ENCODE results near the gene USP47. TPM values are rescaled to one million over a fixed set of nuclear protein-coding genes. Genes with fewer than 3 reads are reported as not detected.

Gene USP47
- total and polyA plus RNA-seq, 2 of the 13 experiments (the other 11 are each of a cell fraction or from before 2014, with no cell fraction given) = 12.2 to 52.7 TPM

DNA sequence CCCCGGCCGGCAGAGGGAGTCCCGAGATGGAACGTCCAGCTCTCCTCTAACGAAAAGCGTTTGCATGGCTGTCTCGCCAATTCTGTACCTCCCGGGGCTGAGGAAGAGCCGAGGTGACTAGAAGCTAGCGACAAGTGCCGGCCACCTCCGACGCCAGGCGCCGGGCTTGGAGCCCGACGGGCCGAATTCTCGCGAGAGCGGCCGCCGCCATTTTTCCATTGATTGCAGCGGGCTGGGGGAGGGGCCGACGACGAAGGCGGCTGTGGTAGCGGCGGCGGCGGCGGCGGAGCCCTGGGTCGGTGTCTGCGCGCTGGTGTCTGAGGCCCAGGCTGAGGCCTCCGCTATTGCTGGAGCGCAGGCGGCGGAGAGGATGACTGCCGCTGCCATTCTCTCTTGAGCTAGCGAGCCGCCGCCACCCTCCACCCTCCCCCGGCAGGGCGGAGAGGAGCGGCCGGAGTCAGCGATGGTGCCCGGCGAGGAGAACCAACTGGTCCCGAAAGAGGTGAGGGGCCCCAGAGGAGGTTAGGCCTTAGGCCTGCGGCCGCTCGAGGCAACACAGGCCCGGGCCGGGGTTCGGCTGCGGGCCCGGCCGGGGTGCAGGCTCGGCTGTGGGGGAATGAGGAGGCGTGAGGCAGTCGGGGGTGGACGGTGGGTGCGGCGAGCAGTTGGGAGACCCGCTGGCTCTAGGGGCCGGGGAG lies at the start of gene USP47 (continued):
- peak; percentile 61; the same call in 1 of the 2 replicates for TF ChIP-seq ELF4 (CRISPR knock-in tag; IDR thresholded peaks at IDR 0.05; ENCODE audit: borderline replicate concordance)
- peak; percentile 49; the same call in 1 of the 2 replicates for TF ChIP-seq AHR (CRISPR knock-in tag; IDR thresholded peaks at IDR 0.05)
- TF ChIP-seq REL (CRISPR knock-in tag; conservative IDR thresholded peaks at IDR 0.05) = no peak
- TF ChIP-seq, protein P1, sequence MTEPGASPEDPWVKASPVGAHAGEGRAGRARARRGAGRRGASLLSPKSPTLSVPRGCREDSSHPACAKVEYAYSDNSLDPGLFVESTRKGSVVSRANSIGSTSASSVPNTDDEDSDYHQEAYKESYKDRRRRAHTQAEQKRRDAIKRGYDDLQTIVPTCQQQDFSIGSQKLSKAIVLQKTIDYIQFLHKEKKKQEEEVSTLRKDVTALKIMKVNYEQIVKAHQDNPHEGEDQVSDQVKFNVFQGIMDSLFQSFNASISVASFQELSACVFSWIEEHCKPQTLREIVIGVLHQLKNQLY (CRISPR knock-in tag; IDR thresholded peaks at IDR 0.05) = peak; percentile 43; the same call in 1 of the 2 replicates
- TF ChIP-seq, protein P2, sequence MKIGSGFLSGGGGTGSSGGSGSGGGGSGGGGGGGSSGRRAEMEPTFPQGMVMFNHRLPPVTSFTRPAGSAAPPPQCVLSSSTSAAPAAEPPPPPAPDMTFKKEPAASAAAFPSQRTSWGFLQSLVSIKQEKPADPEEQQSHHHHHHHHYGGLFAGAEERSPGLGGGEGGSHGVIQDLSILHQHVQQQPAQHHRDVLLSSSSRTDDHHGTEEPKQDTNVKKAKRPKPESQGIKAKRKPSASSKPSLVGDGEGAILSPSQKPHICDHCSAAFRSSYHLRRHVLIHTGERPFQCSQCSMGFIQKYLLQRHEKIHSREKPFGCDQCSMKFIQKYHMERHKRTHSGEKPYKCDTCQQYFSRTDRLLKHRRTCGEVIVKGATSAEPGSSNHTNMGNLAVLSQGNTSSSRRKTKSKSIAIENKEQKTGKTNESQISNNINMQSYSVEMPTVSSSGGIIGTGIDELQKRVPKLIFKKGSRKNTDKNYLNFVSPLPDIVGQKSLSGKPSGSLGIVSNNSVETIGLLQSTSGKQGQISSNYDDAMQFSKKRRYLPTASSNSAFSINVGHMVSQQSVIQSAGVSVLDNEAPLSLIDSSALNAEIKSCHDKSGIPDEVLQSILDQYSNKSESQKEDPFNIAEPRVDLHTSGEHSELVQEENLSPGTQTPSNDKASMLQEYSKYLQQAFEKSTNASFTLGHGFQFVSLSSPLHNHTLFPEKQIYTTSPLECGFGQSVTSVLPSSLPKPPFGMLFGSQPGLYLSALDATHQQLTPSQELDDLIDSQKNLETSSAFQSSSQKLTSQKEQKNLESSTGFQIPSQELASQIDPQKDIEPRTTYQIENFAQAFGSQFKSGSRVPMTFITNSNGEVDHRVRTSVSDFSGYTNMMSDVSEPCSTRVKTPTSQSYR (CRISPR knock-in tag; IDR thresholded peaks at IDR 0.05; ENCODE audit: borderline replicate concordance) = peak; percentile 99
- peak; percentile 52; the same call in 1 of the 2 replicates for TF ChIP-seq TMF1 (CRISPR knock-in tag; IDR thresholded peaks at IDR 0.05; ENCODE audit: low read depth)
- peak; percentile 49; the same call in 1 of the 2 replicates for TF ChIP-seq ZNF33A (CRISPR knock-in tag; IDR thresholded peaks at IDR 0.05; ENCODE audit: borderline replicate concordance)
- no peak for TF ChIP-seq SCMH1 (CRISPR knock-in tag; IDR thresholded peaks at IDR 0.05; ENCODE audit: borderline replicate concordance)
- TF ChIP-seq TAF1 (CRISPR knock-in tag; IDR thresholded peaks at IDR 0.05) = peak; percentile 92
- no peak; the same call in 1 of the 2 replicates for TF ChIP-seq ZNF446 (CRISPR knock-in tag; IDR thresholded peaks at IDR 0.05)
- no peak for TF ChIP-seq CC2D1A (CRISPR knock-in tag; IDR thresholded peaks at IDR 0.05)
- TF ChIP-seq SP2 (CRISPR knock-in tag; IDR thresholded peaks at IDR 0.05) = 0 out of 2 replicates have a peak, but pooled peaks have one; percentile 38
- TF ChIP-seq, protein P3, sequence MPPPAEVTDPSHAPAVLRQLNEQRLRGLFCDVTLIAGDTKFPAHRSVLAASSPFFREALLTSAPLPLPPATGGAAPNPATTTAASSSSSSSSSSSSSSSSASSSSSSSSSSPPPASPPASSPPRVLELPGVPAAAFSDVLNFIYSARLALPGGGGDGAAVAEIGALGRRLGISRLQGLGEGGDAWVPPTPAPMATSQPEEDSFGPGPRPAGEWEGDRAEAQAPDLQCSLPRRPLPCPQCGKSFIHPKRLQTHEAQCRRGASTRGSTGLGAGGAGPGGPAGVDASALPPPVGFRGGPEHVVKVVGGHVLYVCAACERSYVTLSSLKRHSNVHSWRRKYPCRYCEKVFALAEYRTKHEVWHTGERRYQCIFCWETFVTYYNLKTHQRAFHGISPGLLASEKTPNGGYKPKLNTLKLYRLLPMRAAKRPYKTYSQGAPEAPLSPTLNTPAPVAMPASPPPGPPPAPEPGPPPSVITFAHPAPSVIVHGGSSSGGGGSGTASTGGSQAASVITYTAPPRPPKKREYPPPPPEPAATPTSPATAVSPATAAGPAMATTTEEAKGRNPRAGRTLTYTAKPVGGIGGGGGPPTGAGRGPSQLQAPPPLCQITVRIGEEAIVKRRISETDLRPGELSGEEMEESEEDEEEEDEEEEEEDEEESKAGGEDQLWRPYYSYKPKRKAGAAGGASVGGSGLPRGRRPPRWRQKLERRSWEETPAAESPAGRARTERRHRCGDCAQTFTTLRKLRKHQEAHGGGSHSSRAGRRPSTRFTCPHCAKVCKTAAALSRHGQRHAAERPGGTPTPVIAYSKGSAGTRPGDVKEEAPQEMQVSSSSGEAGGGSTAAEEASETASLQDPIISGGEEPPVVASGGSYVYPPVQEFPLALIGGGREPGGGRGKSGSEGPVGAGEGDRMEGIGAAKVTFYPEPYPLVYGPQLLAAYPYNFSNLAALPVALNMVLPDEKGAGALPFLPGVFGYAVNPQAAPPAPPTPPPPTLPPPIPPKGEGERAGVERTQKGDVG (CRISPR knock-in tag; IDR thresholded peaks at IDR 0.05; ENCODE audit: borderline replicate concordance) = no peak
- no peak; the same call in 1 of the 2 replicates for TF ChIP-seq SAFB2 (CRISPR knock-in tag; IDR thresholded peaks at IDR 0.05; ENCODE audit: borderline replicate concordance, low read depth)
- no peak for TF ChIP-seq NFYC (CRISPR knock-in tag; IDR thresholded peaks at IDR 0.05)
- TF ChIP-seq, protein P4, sequence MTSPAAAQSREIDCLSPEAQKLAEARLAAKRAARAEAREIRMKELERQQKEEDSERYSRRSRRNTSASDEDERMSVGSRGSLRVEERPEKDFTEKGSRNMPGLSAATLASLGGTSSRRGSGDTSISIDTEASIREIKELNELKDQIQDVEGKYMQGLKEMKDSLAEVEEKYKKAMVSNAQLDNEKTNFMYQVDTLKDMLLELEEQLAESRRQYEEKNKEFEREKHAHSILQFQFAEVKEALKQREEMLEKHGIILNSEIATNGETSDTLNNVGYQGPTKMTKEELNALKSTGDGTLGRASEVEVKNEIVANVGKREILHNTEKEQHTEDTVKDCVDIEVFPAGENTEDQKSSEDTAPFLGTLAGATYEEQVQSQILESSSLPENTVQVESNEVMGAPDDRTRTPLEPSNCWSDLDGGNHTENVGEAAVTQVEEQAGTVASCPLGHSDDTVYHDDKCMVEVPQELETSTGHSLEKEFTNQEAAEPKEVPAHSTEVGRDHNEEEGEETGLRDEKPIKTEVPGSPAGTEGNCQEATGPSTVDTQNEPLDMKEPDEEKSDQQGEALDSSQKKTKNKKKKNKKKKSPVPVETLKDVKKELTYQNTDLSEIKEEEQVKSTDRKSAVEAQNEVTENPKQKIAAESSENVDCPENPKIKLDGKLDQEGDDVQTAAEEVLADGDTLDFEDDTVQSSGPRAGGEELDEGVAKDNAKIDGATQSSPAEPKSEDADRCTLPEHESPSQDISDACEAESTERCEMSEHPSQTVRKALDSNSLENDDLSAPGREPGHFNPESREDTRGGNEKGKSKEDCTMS (CRISPR knock-in tag; conservative IDR thresholded peaks at IDR 0.05) = no peak
- TF ChIP-seq, protein P5, sequence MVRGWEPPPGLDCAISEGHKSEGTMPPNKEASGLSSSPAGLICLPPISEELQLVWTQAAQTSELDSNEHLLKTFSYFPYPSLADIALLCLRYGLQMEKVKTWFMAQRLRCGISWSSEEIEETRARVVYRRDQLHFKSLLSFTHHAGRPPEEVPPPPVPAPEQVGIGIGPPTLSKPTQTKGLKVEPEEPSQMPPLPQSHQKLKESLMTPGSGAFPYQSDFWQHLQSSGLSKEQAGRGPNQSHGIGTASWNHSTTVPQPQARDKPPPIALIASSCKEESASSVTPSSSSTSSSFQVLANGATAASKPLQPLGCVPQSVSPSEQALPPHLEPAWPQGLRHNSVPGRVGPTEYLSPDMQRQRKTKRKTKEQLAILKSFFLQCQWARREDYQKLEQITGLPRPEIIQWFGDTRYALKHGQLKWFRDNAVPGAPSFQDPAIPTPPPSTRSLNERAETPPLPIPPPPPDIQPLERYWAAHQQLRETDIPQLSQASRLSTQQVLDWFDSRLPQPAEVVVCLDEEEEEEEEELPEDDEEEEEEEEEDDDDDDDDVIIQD (CRISPR knock-in tag; IDR thresholded peaks at IDR 0.05; ENCODE audit: low read depth) = 0 out of 2 replicates have a peak, but pooled peaks have one; percentile 38
- 0 out of 2 replicates have a peak, but pooled peaks have one; percentile 17 for TF ChIP-seq ZNF3 (CRISPR knock-in tag; IDR thresholded peaks at IDR 0.05)
